Pericardium fibroblast (primary cell): ENCODE measurements around the gene HARS2. TPM values are rescaled to one million over a fixed set of nuclear protein-coding genes. Genes with fewer than 3 reads are reported as not detected.

Experiments used
- total RNA-seq: library from RNA; depleted of rRNA; stranded (reverse); fragments of >200 nt; gene quantifications from 2 replicates; pipeline ENCODE4 v1.2.3, GENCODE V29; 2015

HARS2 gene, protein sequence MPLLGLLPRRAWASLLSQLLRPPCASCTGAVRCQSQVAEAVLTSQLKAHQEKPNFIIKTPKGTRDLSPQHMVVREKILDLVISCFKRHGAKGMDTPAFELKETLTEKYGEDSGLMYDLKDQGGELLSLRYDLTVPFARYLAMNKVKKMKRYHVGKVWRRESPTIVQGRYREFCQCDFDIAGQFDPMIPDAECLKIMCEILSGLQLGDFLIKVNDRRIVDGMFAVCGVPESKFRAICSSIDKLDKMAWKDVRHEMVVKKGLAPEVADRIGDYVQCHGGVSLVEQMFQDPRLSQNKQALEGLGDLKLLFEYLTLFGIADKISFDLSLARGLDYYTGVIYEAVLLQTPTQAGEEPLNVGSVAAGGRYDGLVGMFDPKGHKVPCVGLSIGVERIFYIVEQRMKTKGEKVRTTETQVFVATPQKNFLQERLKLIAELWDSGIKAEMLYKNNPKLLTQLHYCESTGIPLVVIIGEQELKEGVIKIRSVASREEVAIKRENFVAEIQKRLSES
- total RNA-seq, result 15.4 and 18.9 TPM in 2 replicates

DNA sequence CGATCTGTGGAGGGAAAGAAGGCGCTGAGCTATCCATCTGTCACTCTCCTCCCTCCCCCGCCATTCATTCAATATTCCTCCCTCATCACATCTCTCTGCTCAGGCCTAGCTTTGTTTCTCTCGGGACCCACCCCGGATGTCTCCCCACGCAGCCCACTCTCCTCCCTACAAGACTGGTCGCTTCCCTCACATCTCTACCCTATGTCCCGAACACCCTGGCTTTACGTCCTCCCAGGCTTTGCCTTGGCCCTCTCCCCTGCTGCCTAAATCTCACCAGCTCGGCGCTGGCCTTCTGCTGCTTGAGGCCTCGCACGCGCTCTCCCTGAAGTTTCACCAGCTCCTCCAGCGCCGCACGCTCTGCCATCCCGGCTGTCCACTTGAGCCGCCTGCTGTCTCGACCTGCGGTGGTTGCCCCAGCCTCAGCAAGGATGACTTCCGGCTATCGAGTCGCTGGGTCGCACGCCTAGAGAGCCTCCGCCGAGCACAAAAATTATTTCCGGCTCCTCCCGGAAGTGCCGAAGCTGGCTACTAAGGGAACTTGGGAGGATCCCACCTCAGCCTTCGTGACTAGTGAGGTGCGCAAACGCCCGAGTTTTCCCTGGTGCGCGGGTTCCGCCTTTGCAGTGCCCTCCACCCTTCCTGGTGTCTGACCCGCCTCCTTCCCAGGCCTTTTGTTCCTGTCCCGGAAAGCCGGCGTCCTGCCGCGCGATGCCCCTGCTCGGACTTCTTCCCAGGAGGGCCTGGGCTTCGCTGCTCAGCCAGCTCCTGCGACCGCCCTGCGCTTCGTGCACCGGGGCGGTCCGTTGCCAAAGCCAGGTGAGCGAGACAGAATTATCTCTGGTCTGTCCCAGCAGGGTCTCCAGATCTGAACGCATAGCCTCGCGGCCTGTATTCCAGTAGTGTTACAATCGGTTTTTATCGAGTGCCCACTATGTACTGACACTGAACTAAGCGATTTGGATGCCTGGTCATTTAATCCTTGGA, at the start of gene HARS2, which contains the start of gene HARS1:
HARS2 (plus strand) TSS at position 515 of the 984 bp plus-strand sequence; CDS start at position 709, 194 bp downstream.
HARS1 (minus strand) TSS at position 430 of the 984 bp plus-strand sequence; CDS start at position 364, 66 bp downstream.

DNA sequence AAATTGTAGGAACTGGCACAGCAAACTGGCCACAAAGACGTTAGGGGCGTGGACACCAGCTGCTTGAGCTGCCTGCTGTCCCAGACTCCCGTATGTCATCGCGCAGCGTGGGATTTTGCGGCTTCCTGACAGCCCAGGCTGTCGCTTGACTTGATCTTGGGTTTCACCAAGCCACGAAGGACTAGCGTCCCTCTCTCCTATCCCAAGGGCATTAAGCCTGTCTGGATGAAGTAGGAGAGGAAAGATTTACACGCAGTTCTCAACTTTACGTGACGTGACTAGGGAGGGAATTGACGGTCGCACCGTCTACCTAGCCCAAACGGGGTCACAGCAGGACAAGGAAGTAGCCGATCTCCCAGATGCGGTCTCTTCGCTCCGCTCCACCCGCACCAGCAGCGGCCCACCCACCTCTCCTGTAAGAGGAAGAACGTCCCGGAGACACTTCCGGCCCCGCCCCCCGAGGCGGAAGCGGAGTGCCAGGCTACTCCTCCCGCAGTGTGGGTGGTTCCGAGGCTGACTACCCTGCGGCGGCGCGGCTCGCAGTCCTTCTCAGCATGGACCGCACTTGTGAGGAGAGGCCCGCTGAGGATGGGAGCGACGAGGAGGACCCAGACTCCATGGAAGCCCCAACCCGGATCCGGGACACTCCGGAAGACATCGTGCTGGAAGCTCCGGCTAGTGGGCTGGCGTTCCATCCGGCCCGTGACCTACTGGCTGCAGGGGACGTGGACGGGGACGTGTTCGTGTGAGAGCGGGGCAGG, 26.7 kb upstream of the HARS2 start, which contains the start of gene WDR55:
WDR55 (plus strand) TSS at position 546 of the 761 bp plus-strand sequence; CDS start at position 555, 9 bp downstream.

DNA sequence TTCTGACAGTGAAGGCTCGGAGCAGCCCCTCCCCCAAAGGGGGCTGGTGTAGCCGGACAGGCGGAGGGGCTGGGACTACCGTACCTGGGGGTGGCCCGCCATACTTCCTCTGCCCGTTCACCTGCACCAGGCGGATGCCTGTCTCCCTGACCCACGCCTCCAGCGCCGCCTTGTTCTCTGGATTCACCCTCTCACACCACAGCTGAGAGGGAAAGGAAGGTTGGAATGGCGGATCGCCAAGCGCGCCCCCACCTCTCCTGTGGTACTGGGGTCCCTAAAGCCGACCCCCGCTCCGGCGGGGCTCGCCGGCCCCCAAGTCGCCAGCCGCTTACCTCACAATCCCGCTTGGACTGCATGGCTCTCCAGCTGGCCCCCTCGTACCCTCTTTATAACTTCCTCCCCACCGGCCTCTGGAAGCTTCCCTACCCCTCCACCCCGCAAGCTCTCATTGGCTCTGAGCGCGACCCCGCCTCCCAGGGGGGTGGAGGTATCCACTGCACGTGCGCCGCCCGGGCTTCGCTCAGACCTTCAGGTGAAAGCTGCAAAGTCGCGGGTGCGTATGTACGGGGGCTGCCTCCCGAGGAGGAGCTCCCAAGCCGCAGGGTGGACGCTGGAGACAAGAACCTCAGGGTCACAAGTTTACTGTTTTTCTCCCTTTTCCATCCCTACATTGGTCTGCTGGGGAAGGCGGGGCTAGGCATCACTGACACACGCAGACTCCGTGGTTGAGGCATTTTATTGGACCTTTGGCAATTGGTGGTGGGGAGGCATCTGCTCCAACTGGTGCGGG, 17.9 kb upstream of the HARS2 start, which contains the start of gene DND1:
DND1 (minus strand) TSS at position 390 of the 790 bp plus-strand sequence; CDS start at position 356, 34 bp downstream.

DNA sequence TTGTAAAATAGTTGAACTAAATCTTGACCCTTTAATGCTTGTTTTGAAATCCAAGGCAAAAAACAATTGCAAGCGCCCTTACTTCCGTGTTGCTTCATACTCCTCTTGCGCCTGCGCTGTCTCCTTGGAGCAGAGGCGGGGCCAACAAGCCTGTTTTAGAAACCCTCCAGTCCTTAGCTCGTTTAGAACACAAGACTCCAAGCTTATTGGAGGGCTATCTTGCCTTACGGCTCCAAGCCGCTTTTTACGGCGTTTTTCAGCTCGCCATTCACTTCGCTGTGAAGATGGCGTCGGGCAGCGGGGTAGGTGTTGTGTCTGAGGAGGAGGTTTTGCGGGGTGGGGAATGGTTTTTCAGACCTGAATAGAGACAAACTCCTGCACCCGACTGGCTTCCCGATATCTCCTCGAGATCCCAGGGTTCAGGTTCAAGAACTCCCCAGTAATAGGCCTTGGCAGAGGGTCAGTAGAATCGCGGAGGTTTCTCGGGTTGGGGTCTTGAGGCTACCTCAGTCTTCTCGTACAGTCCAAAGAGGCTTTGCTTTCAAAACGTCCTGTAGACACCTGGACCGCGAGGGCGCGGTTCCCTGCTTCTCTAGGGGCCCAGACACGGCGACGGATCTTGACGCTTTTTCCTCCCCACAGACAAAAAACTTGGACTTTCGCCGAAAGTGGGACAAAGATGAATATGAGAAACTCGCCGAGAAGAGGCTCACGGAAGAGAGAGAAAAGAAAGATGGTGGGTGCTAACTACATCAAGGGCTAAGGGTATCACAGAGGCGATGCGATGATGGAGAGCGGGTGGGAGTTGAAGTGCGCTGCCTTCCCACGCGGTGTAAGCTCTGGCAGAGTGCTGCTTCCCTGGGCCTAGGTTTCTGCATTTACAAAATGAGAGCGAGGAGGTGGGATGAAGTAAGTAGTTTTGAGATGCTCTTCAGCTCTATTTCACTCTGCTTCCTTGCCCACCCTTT, 9.2 kb downstream of the HARS2 start, which contains the start of gene ZMAT2:
ZMAT2 (plus strand) TSS at position 271 of the 968 bp plus-strand sequence; CDS start at position 285, 14 bp downstream.

Other genes starting within 250 kb of the HARS2 start
- 1.4 and 7.2 TPM in 2 replicates for gene EIF4EBP3, start 143.8 kb upstream of the HARS2 start, total RNA-seq
- 18.2 and 42.6 TPM in 2 replicates for gene SRA1, start 134.0 kb upstream of the HARS2 start, total RNA-seq
- 11.1 and 16.0 TPM in 2 replicates for gene APBB3, start 126.9 kb upstream of the HARS2 start, total RNA-seq
- 29.9 and 37.6 TPM in 2 replicates for gene SLC35A4, start 126.6 kb upstream of the HARS2 start, total RNA-seq
- gene CD14, start 58.3 kb upstream of the HARS2 start, total RNA-seq, result 0.17 and 4.3 TPM in 2 replicates
- 8.6 and 11.8 TPM in 2 replicates for gene TMCO6, start 52.0 kb upstream of the HARS2 start, total RNA-seq
- 52.4 and 86.2 TPM in 2 replicates for gene NDUFA2, start 43.8 kb upstream of the HARS2 start, total RNA-seq
- gene IK, start 43.6 kb upstream of the HARS2 start, total RNA-seq, result 49.4 and 66.8 TPM in 2 replicates
- gene WDR55, start 26.6 kb upstream of the HARS2 start, total RNA-seq, result 11.1 and 14.2 TPM in 2 replicates
- not detected in 2 replicates for gene DND1, start 17.9 kb upstream of the HARS2 start, total RNA-seq
- gene HARS1, start 85 bp upstream of the HARS2 start, total RNA-seq, result 51.8 and 56.4 TPM in 2 replicates
- gene ZMAT2, start 9.0 kb downstream of the HARS2 start, total RNA-seq, result 26.7 and 33.5 TPM in 2 replicates
- not detected in 2 replicates for gene PCDHA1, start 94.7 kb downstream of the HARS2 start, total RNA-seq
- gene PCDHA2, start 103.4 kb downstream of the HARS2 start, total RNA-seq, result not detected in 2 replicates
- 0.12 TPM in 1 of 2 replicates, not detected in the other for gene PCDHA3, start 109.6 kb downstream of the HARS2 start, total RNA-seq
- gene PCDHA4, start 115.6 kb downstream of the HARS2 start, total RNA-seq, result 0.23 TPM in 1 of 2 replicates, not detected in the other
- under 0.01 TPM in 1 of 2 replicates, not detected in the other for gene PCDHA5, start 130.2 kb downstream of the HARS2 start, total RNA-seq
- 0.17 and 0.35 TPM in 2 replicates for gene PCDHA6, start 136.5 kb downstream of the HARS2 start, total RNA-seq
- gene PCDHA7, start 142.8 kb downstream of the HARS2 start, total RNA-seq, result 0.09 and 0.12 TPM in 2 replicates
- 0.09 TPM in 1 of 2 replicates, not detected in the other for gene PCDHA8, start 149.7 kb downstream of the HARS2 start, total RNA-seq
- not detected in 2 replicates for gene PCDHA9, start 156.9 kb downstream of the HARS2 start, total RNA-seq
- under 0.01 TPM in 2 replicates for gene PCDHA10, start 164.4 kb downstream of the HARS2 start, total RNA-seq
- not detected in 2 replicates for gene PCDHA11, start 177.5 kb downstream of the HARS2 start, total RNA-seq
- gene PCDHA12, start 183.9 kb downstream of the HARS2 start, total RNA-seq, result not detected in 2 replicates
- not detected in 2 replicates for gene PCDHA13, start 190.7 kb downstream of the HARS2 start, total RNA-seq
- gene PCDHAC1, start 234.8 kb downstream of the HARS2 start, total RNA-seq, result under 0.01 and 0.34 TPM in 2 replicates